Osteoblast (primary cell): ENCODE measurements around the gene MTFR2. TPM values are rescaled to one million over a fixed set of nuclear protein-coding genes. Genes with fewer than 3 reads are reported as not detected.

Source experiments
- DNase-seq: peaks from one replicate; pipeline ENCODE4 v3.0.0; 2011; ENCODE audit warnings: low spot score, mixed read lengths; ENCODE audit not compliant: insufficient read length; ENCODE audit errors: missing footprints
- H2AFZ ChIP-seq: 2 replicates; pipeline ENCODE4 v1.6.0; 2011; ENCODE audit warnings: mild to moderate bottlenecking, low read length
- H3K27ac ChIP-seq: 2 replicates; pipeline ENCODE4 v1.5.1; 2011; ENCODE audit warnings: mild to moderate bottlenecking, low read depth, low read length, moderate library complexity
- H3K27me3 ChIP-seq: 2 replicates; pipeline ENCODE4 v1.6.0; 2012; ENCODE audit warnings: mild to moderate bottlenecking, control low read depth, inconsistent platforms, low read length, moderate library complexity; ENCODE audit not compliant: insufficient read depth
- H3K36me3 ChIP-seq: 2 replicates; pipeline ENCODE4 v1.5.1; 2011; ENCODE audit warnings: mild to moderate bottlenecking, low read length, control low read depth, moderate library complexity; ENCODE audit not compliant: insufficient read depth
- H3K4me1 ChIP-seq: 2 replicates; pipeline ENCODE4 v1.5.1; 2011; ENCODE audit warnings: mild to moderate bottlenecking, low read length, control low read depth, moderate library complexity; ENCODE audit not compliant: insufficient read depth
- H3K4me2 ChIP-seq: 2 replicates; pipeline ENCODE4 v1.6.0; 2011; ENCODE audit warnings: mild to moderate bottlenecking, low read length; ENCODE audit not compliant: insufficient read depth
- H3K4me3 ChIP-seq: fragments of 200-600 bp; sonication (generic); 3 replicates; pipeline ENCODE4 v1.5.1; 2012; ENCODE audit warnings: mild to moderate bottlenecking, low read length, inconsistent platforms; ENCODE audit not compliant: insufficient read depth
- H3K79me2 ChIP-seq: 2 replicates; pipeline ENCODE4 v1.6.0; 2012; ENCODE audit warnings: mild to moderate bottlenecking, low read length, control low read depth, inconsistent platforms; ENCODE audit not compliant: insufficient read depth
- H3K9me3 ChIP-seq: 2 replicates; pipeline ENCODE4 v1.5.1; 2011; ENCODE audit warnings: low read depth, low read length, control low read depth
- H4K20me1 ChIP-seq: 2 replicates; pipeline ENCODE4 v1.6.0; 2012; ENCODE audit warnings: mild to moderate bottlenecking, low read length, control low read depth; ENCODE audit not compliant: insufficient read depth
- total RNA-seq: library from RNA; depleted of rRNA; stranded (reverse); fragments of >200 nt; gene quantifications from 2 replicates; pipeline ENCODE4 v1.2.3, GENCODE V29; 2012
- TF ChIP-seq, protein P1 (sequence below): IDR thresholded peaks from 2 replicates; pipeline ENCODE4 v1.5.1; 2011; ENCODE audit warnings: mild to moderate bottlenecking, low read depth, low read length, moderate library complexity; ENCODE audit errors: extremely low read depth

The MTFR2 gene
- total RNA-seq, 1 donor: 0.72 TPM

DNA sequence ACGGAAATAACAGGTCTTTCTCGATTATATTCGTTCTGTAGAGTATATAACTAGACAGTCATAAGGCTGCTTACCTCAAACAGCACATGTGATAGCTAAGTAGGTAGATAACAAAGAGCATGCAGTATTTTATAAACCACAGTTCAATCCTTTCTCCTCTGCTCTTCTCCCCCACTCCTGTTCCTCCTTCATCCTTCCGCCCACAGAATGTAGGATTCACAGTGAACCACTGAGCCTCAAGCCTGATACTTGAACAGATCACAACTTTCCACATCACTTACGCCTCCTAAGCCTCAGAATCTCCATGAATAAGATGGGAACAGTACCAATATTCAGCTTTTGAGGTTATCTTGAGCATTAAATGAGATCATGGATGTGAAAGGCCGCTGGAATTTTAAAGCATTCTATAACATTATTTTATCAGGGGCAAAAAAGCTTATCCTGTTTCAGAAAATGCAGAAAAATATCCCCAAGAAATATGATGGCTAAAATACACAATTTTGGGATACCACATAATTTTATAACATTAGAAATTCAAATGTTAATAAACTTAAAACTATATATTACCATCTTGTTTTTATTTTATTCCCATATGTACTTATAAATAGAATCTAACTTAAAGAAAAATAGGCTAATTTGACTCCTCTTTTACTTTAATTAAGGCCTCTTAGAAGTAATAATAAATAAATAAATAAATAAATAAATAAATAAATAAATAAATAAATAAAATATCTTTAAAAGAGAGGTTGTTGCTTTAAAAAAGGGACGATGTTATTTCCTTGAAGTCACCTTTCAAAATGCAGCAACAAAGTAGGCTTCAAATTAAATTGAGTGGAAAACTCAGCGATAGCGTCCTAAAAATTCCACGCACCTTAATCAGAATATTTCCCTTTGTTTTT, 33.4 kb downstream of the MTFR2 start:
- peak overlapping the region; percentile 38 for H2AFZ ChIP-seq
- DNase-seq: no peak
- no peaks in the 10 kb centered on the region for H3K4me1 ChIP-seq
- no peaks in the 10 kb centered on the region for H3K27me3 ChIP-seq
- no peaks in the 10 kb centered on the region for H3K9me3 ChIP-seq
- no peaks in the 10 kb centered on the region for H3K79me2 ChIP-seq
- H3K4me3 ChIP-seq: no peak overlapping the region
- no peak overlapping the region for H3K27ac ChIP-seq
- TF ChIP-seq, protein P1, sequence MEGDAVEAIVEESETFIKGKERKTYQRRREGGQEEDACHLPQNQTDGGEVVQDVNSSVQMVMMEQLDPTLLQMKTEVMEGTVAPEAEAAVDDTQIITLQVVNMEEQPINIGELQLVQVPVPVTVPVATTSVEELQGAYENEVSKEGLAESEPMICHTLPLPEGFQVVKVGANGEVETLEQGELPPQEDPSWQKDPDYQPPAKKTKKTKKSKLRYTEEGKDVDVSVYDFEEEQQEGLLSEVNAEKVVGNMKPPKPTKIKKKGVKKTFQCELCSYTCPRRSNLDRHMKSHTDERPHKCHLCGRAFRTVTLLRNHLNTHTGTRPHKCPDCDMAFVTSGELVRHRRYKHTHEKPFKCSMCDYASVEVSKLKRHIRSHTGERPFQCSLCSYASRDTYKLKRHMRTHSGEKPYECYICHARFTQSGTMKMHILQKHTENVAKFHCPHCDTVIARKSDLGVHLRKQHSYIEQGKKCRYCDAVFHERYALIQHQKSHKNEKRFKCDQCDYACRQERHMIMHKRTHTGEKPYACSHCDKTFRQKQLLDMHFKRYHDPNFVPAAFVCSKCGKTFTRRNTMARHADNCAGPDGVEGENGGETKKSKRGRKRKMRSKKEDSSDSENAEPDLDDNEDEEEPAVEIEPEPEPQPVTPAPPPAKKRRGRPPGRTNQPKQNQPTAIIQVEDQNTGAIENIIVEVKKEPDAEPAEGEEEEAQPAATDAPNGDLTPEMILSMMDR: no peak
- no peaks in the 10 kb centered on the region for H4K20me1 ChIP-seq
- no peak overlapping the region for H3K4me2 ChIP-seq
- H3K36me3 ChIP-seq: no peaks in the 10 kb centered on the region

DNA sequence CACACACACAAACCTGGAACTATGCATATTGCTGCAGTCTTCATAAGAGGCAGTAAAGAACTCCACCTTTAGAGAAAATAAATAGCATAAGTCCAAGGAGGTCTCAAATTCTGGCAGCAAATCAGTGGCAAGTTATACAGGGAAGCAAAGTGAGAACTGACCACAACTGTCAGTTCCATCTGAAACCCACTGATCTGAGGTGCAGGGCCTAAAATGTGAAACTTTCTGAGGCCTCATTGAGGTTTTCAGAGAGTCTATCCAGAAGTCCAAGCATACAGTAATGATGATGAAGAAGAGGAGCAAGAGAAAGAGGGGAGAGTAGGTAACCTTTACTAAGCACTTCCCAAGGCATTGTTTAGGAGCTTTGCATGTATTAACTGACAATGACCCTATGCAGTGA, 36.3 kb downstream of the MTFR2 start:
- Histone ChIP-seq H3K36me3 (no peaks in the 10 kb centered on the region), H4K20me1 (no peaks in the 10 kb centered on the region), H3K4me2 (no peak overlapping the region), H3K27me3 (no peaks in the 10 kb centered on the region), H2AFZ (no peak overlapping the region), H3K79me2 (no peaks in the 10 kb centered on the region), H3K27ac (no peak overlapping the region), H3K9me3 (no peaks in the 10 kb centered on the region), H3K4me3 (no peak overlapping the region), H3K4me1 (no peaks in the 10 kb centered on the region)
- TF ChIP-seq, protein P1: no peak
- DNase-seq: no peak

DNA sequence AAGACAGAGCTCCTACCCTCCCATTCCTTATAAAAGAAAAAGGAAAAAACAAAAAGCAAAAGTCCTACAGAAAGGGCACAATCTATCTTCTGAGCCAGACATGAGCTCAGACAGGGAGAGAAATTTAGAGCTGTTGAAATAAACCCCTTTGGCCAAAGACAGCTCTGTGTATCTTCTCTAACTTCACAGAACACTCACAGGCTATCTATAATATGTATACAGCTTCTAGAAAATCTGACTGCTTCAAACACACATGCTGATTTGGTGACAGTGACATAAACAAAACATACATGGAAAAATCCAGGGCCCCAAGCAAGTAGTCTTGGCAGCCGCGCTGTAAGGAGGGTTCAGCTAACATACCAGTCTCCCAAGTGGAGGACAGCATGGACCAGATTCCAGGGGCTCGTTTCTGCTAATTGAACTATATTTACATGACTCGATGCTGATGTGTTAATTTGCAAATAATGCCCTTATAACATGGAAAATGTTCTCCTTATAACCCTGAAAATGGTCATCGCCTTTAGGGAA, 37.0 kb downstream of the MTFR2 start:
- Histone ChIP-seq H3K4me3 (no peak overlapping the region), H3K27ac (no peak overlapping the region), H3K79me2 (no peaks in the 10 kb centered on the region), H2AFZ (no peak overlapping the region), H3K4me1 (no peaks in the 10 kb centered on the region), H3K27me3 (no peaks in the 10 kb centered on the region), H4K20me1 (no peaks in the 10 kb centered on the region), H3K4me2 (no peak overlapping the region), H3K9me3 (no peaks in the 10 kb centered on the region), H3K36me3 (no peaks in the 10 kb centered on the region)
- DNase-seq: no peak
- TF ChIP-seq, protein P1: no peak

DNA sequence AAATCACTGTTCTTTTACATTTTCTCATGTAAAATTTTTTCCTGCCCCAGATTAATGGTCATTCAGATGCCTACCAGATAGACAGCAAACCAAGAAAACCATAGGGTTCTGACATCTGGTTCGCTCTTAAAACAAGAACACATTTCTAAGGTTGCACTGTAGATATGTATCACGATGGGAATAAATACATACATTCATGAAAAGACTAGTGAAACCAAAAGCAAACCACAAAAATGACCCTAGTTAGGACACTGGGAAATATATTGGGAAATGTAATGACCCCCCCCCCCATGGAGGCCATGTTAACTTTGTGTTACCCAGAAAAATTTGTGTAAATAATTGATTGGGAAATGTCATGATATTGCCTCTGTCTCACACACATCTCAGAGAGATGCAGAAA, 37.5 kb downstream of the MTFR2 start:
- H3K9me3 ChIP-seq: no peaks in the 10 kb centered on the region
- H3K27me3 ChIP-seq: no peaks in the 10 kb centered on the region
- TF ChIP-seq, protein P1: no peak
- no peaks in the 10 kb centered on the region for H3K36me3 ChIP-seq
- no peak overlapping the region for H3K4me2 ChIP-seq
- H2AFZ ChIP-seq: no peak overlapping the region
- H3K79me2 ChIP-seq: no peaks in the 10 kb centered on the region
- no peaks in the 10 kb centered on the region for H4K20me1 ChIP-seq
- H3K4me1 ChIP-seq: no peaks in the 10 kb centered on the region
- no peak overlapping the region for H3K4me3 ChIP-seq
- no peak overlapping the region for H3K27ac ChIP-seq
- DNase-seq: no peak
